NCI-H524 (cell line): ENCODE results near the gene AMH.
"Not testable (repeated sequence)": the region's sequence is repeated elsewhere in the genome, so short reads cannot be mapped to it uniquely, and the experiment has no call there.

Experiments used
- DNase-seq, 2 experiments: peaks; one replicate each; lab custom pipeline; 2025; lab: John Stamatoyannopoulos, UW

The AMH gene

GRCh38 chr19:2270423-2271233, 21.5 kb downstream of the AMH start:
- peak in 1 of 2 experiments; percentile 35 for DNase-seq

- no peak for DNase-seq
These were observed 22.3 kb downstream of the AMH start for GRCh38 chr19:2271234-2272103.

- DNase-seq, result peak; percentile 45 to 79
These were observed 24.4 kb downstream of the AMH start for GRCh38 chr19:2273356-2274184.

GRCh38 chr19:2274185-2274711, 25.1 kb downstream of the AMH start:
- DNase-seq, result no peak

- peak; percentile 64 to 79 for DNase-seq
These were observed 25.9 kb downstream of the AMH start for GRCh38 chr19:2274931-2275535.

GRCh38 chr19:2275588-2276428, 26.7 kb downstream of the AMH start:
- no peak for DNase-seq

GRCh38 chr19:2276429-2276986, 27.4 kb downstream of the AMH start:
- DNase-seq, result no peak

- DNase-seq, result no peak
These were observed 28.0 kb downstream of the AMH start for GRCh38 chr19:2277138-2277537.

- no peak for DNase-seq
These were observed 29.5 kb downstream of the AMH start for GRCh38 chr19:2278459-2279158.

- no peak for DNase-seq
These were observed 31.6 kb downstream of the AMH start for GRCh38 chr19:2280633-2281264.

GRCh38 chr19:2281265-2282061, 32.3 kb downstream of the AMH start:
- not testable (repeated sequence) for DNase-seq

- no peak for DNase-seq
These were observed 33.1 kb downstream of the AMH start, which contains the start of gene PEAK3 for GRCh38 chr19:2282062-2282861. Gene PEAK3 (minus strand): TSS chr19:2282175. CDS start chr19:2280931, 1,244 bp downstream.

GRCh38 chr19:2282862-2283237, 33.7 kb downstream of the AMH start:
- DNase-seq, result no peak

- DNase-seq, result no peak
These were observed 34.8 kb downstream of the AMH start for GRCh38 chr19:2283835-2284507.

- no peak for DNase-seq
These were observed 37.4 kb downstream of the AMH start for GRCh38 chr19:2286402-2287140.
